HG02981 (cell line): ENCODE results near the gene CLSTN2.

Experiments used
- ATAC-seq: cut with Tn5 transposase; IDR thresholded peaks from one replicate; pipeline ENCODE4 v1.9.1; 2021; ENCODE audit warnings: mild to moderate bottlenecking, moderate library complexity; ENCODE audit not compliant: unreplicated experiment

CLSTN2 gene

DNA sequence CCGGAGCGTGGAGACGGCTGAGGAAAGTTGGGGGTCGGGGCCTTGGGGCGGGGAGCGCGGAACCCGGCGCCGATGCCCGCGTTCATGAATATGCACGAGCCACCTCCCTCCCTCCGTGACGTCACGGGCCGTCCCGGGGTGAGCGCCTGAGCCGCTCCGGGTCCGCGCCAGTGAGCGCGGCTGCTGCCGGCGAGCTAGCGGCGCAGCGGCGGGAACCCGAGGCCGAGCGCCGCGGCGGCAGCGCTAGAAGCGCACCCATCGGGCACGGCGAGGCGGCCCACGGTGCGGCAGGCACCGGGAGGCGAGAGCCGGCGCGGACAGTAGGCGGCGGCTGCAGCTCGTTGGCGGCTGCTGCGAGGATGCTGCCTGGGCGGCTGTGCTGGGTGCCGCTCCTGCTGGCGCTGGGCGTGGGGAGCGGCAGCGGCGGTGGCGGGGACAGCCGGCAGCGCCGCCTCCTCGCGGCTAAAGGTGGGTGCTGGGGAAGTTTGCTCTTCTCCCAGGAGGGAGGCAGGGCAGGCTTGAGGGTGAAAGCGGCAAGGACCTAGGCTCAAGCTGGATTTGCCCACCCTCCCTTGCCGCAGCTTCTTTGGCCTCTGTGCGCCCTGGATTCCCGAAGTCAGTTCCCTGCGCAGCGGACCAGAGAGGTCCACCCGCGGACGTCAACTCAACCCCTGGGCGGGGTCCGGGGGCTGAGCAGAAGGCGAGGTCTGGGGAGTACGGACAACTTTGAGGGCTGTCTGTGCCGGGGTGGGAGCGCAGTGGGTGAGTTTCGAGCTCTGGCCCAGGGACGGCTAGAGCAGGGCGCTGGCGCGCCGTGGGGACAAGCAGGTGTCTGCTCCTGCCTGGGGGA lies at the start of gene CLSTN2:
Gene CLSTN2 (plus strand): TSS at position 170 of the 850 bp plus-strand sequence.
- no peak for ATAC-seq

DNA sequence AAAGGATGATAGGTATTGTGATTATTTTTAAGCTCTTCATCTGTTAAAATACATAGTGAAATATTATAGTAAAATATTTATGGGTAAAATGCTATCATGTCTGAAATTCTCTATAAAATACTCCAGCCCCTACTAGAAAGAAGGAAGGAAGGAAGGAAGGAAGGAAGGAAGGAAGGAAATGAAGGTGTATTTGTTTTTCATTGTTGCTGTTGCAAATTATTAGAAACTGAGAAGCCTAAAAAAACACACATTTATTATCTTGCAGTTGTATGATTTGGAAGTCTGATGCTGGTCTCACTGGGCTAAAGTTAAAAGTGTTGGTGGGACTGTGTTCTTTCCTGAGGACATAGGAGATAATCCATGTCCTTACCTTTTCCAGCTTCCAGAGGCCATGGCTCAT lies 47.6 kb upstream of the CLSTN2 start:
- ATAC-seq = no peak

DNA sequence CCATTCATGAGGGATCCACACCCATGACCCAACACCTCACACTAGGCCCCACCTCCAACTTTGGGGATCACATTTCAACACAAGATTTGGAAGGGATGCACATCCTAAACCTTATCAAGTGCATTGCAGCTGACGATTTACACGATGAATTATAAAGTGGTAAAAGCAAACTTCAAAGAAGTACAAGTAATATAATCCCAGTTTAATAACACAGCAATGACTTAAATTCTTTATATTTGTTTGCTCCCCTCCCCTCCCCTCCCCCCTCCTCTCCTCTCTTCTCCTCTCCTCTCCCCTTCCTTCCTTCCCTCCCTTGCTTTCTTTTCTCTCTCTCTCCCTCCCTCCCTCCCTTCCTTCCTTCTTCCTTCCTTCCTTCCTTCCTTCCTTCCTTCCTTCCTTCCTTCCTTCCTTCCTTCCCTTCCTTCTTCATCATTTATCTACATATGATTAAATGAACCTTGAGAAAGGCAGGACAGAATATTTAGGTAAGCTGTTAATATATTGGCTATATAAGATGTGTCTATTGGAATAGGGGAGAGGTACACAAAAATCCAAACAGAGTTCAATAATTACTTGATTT lies 46.3 kb upstream of the CLSTN2 start:
- ATAC-seq = no peak

DNA sequence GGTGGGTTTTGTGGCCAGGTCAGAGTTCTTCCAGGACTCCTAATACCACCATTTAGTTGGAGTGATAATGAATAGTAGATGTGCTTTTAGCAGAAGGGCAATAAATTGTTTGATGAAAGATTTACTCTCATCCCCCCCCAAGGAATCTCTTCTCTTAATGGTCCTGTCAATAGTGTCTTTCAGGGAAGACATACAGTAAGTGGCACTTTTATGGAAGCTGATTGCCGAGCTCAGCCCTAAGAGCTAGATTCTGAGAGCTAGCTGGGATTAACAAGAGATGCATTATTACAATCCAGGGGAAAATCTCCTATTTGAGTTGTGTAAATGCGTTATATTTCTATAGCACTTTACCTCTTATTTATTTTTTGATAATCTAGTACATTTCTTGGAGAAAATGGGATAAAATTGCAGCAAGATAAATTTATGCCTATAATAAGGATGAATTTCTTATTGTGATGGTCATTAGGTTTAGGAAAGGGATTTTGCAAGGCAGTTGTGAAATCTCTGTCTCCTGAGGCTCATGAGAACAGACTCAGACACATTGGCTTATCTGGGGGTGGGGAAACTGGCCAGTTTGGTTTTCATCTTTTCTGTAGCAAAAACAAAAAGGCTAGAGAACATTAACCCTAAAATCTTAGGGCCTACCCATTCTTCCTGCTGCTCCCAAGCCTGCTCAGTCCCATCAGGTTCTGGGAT lies 41.6 kb upstream of the CLSTN2 start:
- no peak for ATAC-seq

DNA sequence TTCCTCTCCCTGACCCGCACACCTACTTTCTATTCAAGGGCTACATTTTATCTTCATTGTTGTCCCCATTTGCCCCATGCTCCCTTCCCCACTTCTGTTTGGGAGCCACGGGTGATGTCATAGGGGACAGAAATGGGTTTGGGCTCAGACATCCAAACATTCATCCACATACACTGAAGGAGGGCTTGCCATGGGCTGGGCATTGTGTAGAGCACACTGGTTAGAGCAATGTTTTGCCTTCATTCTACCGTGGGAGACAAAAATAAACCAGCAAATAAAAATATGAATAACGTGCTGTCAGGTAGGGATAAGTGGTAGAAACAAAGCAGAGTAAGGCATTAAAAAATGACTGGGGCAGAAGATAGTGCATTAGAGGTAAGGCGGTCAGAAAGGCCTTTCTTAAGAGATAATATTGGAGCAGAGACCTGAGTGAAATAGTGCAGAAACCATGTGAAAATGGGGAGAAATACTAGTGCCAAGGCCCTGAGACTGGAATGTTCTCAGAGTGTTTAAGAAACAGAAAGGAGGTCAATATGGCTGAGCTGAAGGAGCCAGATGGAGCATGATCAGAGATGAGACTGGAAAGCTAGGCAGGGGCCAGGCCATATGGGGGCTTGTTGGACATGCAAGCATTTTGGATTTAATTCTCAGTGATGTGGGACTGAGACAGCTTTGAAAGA lies 40.9 kb upstream of the CLSTN2 start:
- no peak for ATAC-seq

DNA sequence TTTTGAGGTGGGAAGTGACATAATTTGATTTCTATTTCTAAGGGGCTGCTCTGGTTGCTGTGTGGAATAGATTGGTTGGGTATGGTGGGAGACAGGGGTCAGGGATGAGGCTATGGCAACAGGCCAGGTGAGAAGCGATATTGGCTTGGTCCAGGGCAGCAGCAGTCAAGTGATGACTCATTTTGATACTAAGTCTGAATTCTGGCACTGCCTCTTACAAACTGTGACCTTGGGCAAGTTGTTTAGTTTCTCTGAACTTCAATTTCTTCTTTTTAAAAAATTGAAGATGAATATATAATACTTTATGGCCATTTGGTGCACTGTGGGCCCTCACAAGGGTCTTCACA lies 40.4 kb upstream of the CLSTN2 start:
- ATAC-seq = no peak

DNA sequence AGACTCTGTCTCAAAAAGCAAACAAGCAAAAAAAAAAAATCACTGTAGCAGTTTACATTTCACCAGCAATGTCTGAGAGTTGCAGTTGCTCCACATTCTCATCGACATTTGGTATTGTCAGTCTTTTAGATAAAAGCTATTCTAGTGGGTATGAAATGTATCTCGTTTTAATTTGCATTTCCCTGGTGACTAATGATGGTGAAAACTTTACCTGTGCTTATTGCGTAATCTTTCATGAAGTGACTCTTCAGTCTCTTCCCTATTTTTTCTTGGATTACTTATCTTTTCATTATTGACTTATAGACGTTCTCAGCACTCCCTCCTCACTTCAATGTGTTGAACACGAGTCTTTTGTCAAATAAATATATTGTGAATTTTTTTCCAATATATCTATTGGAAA lies 37.2 kb upstream of the CLSTN2 start:
- no peak for ATAC-seq

DNA sequence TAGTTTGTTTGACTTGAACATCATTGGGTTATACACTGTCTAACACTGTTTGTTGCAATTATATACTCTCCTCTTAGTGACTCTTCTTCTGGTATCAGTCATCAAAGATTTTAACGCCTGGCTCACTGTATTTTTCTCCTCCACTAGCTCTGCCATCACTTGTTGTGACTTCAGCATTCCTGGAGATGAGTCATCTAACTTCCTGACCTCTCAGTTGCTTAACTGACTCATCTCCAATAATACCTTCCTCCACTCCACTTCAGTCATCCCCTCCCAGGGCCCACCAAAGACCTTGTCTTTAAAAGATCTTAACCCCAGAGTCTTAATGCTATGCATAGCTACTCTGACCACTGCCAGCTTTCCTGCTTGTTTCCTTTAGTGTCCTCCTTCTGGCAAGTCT lies 28.6 kb upstream of the CLSTN2 start:
- ATAC-seq = no peak

DNA sequence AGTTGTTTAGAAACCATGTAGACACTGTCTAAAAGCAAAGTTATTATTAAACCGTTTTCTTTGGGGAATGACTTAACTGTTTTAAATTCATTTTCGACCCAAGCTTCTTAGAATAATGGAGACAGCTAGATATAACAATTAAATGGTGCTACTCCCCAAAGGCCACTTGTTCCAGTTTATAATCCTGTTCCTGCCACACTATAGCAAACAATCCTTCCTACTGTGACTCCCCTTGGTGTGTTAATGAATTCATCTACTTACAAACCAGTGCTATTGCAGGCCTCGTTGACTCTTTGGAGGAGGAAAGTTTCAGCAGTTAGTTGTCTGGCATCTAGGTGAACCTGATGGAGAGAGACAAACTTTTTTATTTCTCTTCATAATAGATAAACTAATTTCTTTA lies 25.2 kb upstream of the CLSTN2 start:
- ATAC-seq = no peak

DNA sequence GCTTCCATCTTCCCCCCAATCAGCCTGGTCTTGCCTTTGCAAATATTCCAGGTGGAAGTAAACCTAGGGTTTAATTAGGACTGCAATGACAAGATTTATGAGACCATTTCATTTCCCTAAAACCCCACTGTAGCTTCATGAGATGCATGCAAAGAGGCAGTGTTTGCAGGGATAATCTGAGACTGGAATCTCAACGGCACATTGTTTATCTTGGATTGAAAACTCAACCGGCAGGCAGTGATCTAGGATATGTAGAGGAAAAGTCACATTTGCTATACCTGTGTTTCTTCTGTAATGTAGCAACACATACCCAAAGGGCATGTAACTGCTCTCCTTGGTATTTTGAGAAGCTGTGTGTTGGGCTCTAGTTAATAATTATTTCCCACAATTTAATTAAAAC lies 18.7 kb upstream of the CLSTN2 start:
- no peak for ATAC-seq

DNA sequence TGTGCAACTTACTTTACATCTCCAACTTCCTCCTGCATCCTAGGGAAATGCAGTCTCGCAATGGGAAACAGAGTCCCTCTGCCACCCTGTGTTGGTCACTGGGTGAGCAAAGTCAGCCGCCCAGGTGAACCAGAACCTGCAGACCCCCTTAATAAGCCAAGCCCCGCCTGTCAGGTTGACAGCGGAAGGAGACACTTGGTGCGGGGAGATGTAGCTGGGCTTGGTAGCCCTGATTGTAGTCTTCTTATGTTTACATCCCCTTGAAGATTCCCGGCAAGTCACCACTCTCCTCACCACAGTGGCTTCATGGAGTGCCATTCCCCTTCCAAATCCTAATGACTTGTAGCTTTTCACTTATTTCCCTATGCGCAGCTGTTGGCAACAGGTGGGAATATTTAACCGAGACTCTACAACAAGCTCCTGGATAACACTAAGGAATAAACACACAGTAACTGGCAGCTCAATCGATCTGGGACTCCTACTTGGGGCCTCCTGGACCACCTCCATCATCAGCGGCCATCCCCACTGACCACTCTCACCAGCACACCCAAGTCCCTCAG lies 17.7 kb upstream of the CLSTN2 start:
- ATAC-seq = no peak

DNA sequence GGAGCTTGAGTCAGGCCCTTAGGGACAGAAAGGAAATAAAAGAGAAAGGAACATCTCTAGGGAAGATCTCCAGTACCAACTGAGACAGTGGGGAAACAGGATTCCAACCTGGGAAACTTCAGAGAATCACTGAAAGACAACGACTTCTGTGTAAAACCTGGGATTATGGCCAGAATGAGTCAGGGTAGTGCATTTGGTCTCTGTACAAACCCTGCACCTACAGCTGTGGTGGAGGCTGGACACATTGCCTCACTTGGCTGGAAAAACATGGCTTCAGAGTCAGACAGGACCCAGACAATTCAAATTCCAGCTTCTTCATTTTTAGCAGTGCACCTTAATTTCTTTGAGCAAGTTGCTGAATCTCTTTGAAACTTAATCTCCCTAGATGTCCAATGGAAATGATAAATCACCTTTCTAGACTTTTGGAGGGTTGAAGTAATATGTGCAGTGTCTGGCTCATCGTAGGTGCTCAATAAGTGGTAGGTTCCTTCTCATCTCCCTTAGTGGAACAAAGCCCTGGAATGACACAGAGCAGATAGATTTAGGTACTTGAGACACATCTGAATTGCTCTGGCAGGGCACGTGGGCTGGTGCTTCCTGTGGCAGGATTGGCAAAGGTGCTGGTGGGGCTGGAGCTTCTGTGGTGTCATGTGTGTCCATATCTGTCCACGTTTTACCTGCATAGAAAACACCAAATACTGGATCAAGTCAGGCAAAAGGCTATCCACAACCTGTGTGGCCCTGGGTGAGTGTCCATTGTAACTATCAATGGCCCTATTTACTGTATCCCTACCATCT lies 6.1 kb upstream of the CLSTN2 start:
- no peak for ATAC-seq

DNA sequence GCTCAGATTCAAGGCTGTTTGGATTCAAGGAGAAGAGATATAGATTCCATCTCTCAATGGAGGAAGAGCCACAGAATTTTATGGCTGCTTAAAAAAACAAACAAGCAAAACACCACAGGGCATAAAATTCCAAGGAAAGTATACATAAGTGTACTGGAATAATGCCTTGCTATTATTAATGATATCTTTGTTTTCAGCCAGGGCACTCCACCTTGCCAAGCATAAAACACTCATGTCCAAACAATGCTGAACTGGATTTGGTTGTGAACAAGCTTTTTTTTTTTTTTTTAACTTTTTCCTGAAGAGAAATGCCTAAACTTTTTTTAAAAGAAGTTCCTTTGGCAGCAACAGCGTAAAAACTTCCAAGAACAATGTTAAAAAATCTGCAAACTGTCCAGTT lies 4.8 kb upstream of the CLSTN2 start:
- no peak for ATAC-seq

DNA sequence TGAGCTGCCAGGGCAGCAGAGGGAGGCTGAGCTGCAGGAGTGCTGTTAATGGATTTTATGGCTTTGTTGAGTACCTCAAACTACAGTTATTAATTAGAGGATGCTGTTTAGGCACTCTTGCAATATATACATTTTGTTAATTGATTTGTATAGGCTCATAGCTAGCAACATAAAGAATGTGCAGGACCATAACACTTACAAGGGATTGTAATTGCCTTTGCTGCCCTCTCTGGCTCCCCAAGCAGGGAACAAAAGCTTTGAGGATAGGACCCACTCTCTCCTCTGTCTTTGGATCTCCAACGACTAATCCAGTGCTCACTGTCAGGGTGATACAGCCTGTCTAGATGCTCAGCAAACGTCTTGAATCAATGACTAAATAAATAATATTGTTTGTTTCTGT lies 1.2 kb upstream of the CLSTN2 start:
- no peak for ATAC-seq

DNA sequence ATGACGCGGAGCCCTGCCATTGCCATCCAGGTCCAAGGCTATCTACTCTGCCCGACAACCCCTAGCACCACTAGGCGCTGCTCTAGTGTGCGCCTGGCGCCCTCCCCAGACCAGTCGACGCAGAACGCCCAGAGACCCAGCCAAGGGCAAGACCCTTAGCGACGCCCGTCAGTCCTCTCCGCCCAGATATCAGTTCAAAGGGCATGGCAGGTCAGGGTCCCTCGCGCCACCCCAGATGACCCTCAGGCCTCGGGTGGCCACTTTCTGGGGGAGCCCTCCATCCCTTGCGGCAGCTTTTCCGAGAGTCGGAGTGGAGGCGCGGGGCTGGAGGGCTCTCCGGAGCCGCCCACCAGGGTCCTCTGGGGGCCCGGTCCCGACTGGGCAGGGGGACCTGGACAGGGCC lies 371 bp upstream of the CLSTN2 start:
- no peak for ATAC-seq

DNA sequence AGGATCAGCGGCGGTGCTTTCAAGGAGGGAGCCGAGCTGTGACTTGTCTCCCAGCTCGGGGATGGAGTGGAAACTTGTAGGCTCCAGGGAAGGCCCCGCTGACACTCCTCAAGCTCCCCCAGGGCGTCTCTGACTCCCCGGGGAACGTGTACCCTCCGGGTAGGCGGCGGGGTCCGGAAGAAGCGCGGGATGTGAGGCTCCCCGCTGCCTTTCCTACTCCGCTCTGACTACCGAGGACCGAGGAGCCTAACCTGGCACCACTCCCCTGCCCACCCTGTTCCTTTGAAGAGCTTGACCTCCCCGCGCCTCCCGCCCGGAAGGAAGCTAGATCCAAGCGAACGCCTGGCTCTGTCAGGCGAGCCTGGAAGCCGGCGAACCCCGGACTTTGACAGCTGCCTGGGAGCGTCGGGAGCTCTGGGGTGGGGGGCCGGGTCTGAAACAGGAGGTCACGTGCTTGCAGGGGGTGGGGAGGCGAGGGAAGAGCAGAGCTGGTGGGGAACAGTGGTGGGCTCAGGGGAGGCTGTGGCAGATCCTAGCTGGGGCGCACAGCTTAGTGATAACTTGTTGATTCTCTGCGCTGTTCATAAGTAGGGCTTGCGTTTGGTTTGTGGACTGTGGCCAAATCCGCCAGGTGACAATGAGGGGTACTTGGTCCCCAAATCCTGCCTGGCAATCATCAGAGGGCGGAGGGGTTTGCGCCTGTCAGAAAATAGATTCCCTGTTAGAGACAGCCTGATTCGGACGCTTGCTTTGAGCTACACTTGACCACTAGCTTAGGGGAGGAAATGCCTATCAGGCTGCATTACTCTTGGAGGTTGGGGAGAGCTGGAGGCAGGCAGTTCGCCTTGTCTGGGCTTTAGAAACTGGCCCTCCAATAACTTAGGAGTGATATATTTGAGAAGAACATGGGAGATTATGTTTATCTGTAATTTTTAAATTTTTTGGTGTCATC lies 1.2 kb downstream of the CLSTN2 start:
- ATAC-seq = no peak

DNA sequence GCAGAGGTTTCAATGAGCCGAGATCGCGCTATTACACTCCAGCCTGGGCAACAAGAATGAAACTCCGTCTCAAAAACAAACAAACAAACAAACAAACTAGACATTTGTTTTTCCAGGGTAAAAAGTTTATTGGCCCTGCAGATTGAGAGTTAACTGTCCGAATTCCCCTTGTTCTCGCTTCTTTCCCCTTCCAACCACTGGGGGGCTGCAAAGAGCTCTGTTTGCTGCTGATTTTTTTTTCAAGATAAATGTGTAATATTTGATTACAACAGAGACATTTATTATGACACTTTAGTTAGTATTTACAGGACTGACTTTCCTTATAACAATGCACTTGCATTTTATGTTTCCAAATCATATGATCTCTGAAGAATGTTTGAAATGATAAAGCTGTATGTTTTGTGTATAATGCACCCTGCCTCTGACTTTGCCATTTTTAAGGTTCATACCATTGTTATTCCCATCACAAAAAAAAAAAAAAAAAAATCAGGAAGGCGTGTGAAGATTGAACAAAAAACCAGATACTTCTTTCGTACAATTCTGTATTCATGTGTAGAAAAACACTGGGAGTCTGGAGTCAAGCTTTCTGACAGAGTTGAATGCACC lies 2.8 kb downstream of the CLSTN2 start:
- no peak for ATAC-seq

DNA sequence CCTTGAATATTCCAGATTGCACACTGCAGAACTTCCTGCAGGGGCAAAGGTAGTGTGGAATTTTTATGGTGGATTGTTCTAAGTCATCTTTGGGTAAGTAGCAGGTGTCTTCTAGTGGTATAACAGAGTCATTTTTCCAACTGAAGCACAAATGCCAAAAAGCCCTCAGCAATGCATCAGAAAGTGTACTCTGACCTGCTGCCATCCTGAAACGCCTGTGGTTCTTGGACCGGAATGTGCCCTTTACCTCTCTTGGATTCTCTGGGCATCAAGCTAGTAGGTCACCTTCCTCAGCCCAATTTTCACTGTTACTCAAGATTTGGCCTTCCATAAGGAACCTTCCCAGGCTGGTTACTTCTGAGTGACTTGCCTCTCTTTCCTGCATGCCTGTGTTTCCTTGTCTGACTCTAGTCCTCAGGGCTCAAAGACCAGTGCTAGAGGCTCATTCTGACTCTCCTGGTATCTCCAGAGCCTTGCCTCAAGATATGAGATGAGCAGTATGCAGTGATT lies 4.8 kb downstream of the CLSTN2 start:
- ATAC-seq = no peak

DNA sequence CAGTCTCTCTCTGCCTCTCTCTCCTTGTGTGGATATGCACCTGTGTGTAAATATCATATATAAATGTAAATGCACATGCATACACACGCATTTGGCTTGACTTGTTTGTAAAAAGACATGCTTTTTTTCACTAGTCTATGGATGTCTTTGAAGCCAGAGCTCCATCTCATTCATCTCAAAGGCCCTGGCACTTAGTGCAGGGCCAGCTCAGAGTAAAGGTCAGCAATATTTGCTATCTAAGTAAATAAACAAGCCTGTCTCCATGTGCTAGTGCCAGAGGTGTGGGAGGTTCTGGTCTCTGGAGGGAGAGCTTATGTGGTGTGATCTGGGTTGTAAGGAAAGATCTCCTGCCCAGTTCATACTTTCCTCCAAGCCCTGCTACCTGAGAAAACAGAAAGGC lies 5.6 kb downstream of the CLSTN2 start:
- ATAC-seq = no peak
